Measurements from ENCODE around the gene MRPL47. TPM values are rescaled to one million over a fixed set of nuclear protein-coding genes. Genes with fewer than 3 reads are reported as not detected.

MRPL47 gene
- total and polyA plus RNA-seq, 2 of the 13 experiments (the other 11 are each of a cell fraction or from before 2014, with no cell fraction given) = 36.1 to 83.8 TPM

Small RNA genes lying within 50 kb of the gene (small RNA-seq; reads per million reads assigned to genes)
- gene AC090425.1 (ENCODE audit: insufficient read depth in 2 of 3, insufficient read length in 3 of 3, low read depth in 2 of 3, low replicate concordance in 1 of 3) (0 reads per million in 3 experiments), gene RF01210 (ENCODE audit: insufficient read depth in 2 of 3, insufficient read length in 3 of 3, low read depth in 2 of 3, low replicate concordance in 1 of 3) (0 reads per million in 3 experiments)

Other genes with a start within 250 kb of the MRPL47 start
- gene GNB4, start 153.2 kb downstream of the MRPL47 start, total RNA-seq (2016; rRNA removed; fragmentation: Illumina TruSeq; extraction: Trizol) = 0.13 and 0.36 TPM in 2 replicates
- 0.01 and 0.07 TPM in 2 replicates for gene GNB4, start 153.2 kb downstream of the MRPL47 start, polyA plus RNA-seq (2011; rRNA removed)
- gene ACTL6A, start 41.7 kb downstream of the MRPL47 start, total RNA-seq (2016; rRNA removed; fragmentation: Illumina TruSeq; extraction: Trizol) = 84.1 and 116 TPM in 2 replicates
- gene ACTL6A, start 41.7 kb downstream of the MRPL47 start, polyA plus RNA-seq (2011; rRNA removed) = 43.7 and 58.1 TPM in 2 replicates
- gene NDUFB5, start 156 bp upstream of the MRPL47 start, total RNA-seq (2016; rRNA removed; fragmentation: Illumina TruSeq; extraction: Trizol) = 120 and 154 TPM in 2 replicates
- 30.4 and 43.3 TPM in 2 replicates for gene NDUFB5, start 156 bp upstream of the MRPL47 start, polyA plus RNA-seq (2011; rRNA removed)
- gene USP13, start 48.4 kb upstream of the MRPL47 start, total RNA-seq (2016; rRNA removed; fragmentation: Illumina TruSeq; extraction: Trizol) = 15.9 and 23.2 TPM in 2 replicates
- gene USP13, start 48.4 kb upstream of the MRPL47 start, polyA plus RNA-seq (2011; rRNA removed) = 29.2 and 36.7 TPM in 2 replicates